OCI-LY7 (cell line): ENCODE measurements around the gene FCER1G. TPM values are rescaled to one million over a fixed set of nuclear protein-coding genes. Genes with fewer than 3 reads are reported as not detected.
A peak's percentile ranks its signal among the peaks of the same experiment; 100 is the strongest.

Experiments
- BruUV-seq: library from RNA; stranded (reverse); fragments of 400-500 nt; replicated peaks from 2 replicates; lab custom pipeline; 2021; lab: Mats Ljungman, UMichigan
- CTCF ChIA-PET: fragments of 300-600 bp; sonication (Branson Sonifier 250); formaldehyde crosslinking; loops from one replicate; lab custom pipeline; 2022; ENCODE audit warnings: antibody characterized with exemption; ENCODE audit not compliant: unreplicated experiment; lab: Charles Lee
- POLR2A ChIA-PET: fragments of 300-600 bp; sonication (Branson Sonifier 250); formaldehyde crosslinking; loops from one replicate; lab custom pipeline; 2022; ENCODE audit warnings: antibody characterized with exemption; lab: Charles Lee
- DNase-seq: peaks from one replicate; pipeline ENCODE4 v3.0.0-alpha.2; 2015; ENCODE audit warnings: low spot score
- H2AFZ ChIP-seq: fragments of 200-600 bp; sonication (generic), shearing (Covaris generic); 2 replicates; pipeline ENCODE4 v1.6.1; 2014; ENCODE audit warnings: mild to moderate bottlenecking, antibody characterized with exemption, low read length, moderate library complexity
- H3K27ac ChIP-seq: fragments of 200-600 bp; sonication (generic); 2 replicates; pipeline ENCODE4 v1.5.1; 2014; ENCODE audit warnings: mixed run types, low read depth, mild to moderate bottlenecking, moderate library complexity, low read length, inconsistent platforms; ENCODE audit not compliant: poor library complexity, severe bottlenecking
- H3K36me3 ChIP-seq: fragments of 200-600 bp; sonication (generic); 2 replicates; pipeline ENCODE4 v1.6.1; 2014; ENCODE audit warnings: mild to moderate bottlenecking, antibody characterized with exemption, low read length, moderate library complexity, mixed read lengths; ENCODE audit not compliant: insufficient read depth
- H3K4me1 ChIP-seq: fragments of 200-600 bp; sonication (generic); 2 replicates; pipeline ENCODE4 v1.5.1; 2014; ENCODE audit warnings: mild to moderate bottlenecking, low read length; ENCODE audit not compliant: insufficient read depth, poor library complexity, severe bottlenecking
- H3K4me2 ChIP-seq: fragments of 200-600 bp; sonication (generic); 2 replicates; pipeline ENCODE4 v1.6.1; 2014; ENCODE audit warnings: mild to moderate bottlenecking, low read length
- H3K4me3 ChIP-seq: fragments of 200-600 bp; sonication (generic); 2 replicates; pipeline ENCODE4 v1.5.1; 2014; ENCODE audit warnings: mild to moderate bottlenecking, low read depth, low read length; ENCODE audit not compliant: poor library complexity, severe bottlenecking
- H3K79me2 ChIP-seq: fragments of 200-600 bp; sonication (generic); 2 replicates; pipeline ENCODE4 v1.6.1; 2016; ENCODE audit warnings: low read depth, mild to moderate bottlenecking, low read length, moderate library complexity, mixed read lengths; ENCODE audit not compliant: insufficient read depth
- H3K9me2 ChIP-seq: fragments of 200-600 bp; sonication (generic); 2 replicates; pipeline ENCODE4 v1.6.1; 2016; ENCODE audit warnings: mild to moderate bottlenecking, low read length, mixed read lengths; ENCODE audit not compliant: insufficient read depth
- H3K9me3 ChIP-seq: fragments of 200-600 bp; sonication (generic); 2 replicates; pipeline ENCODE4 v1.6.1; 2014; ENCODE audit warnings: mild to moderate bottlenecking, mixed run types, low read length, mixed read lengths
- H4K20me1 ChIP-seq: fragments of 200-600 bp; sonication (generic); 2 replicates; pipeline ENCODE4 v1.6.1; 2014; ENCODE audit warnings: mild to moderate bottlenecking, antibody characterized with exemption, low read length, moderate library complexity, mixed read lengths; ENCODE audit not compliant: insufficient read depth
- CTCF ChIP-seq: fragments of 200-600 bp; sonication (generic); conservative IDR thresholded peaks from 2 replicates; pipeline ENCODE4 v1.5.1; 2014; ENCODE audit warnings: mild to moderate bottlenecking, antibody characterized with exemption, low read length, moderate library complexity, mixed read lengths
- EZH2phosphoT487 ChIP-seq: fragments of 200-600 bp; sonication (generic); IDR thresholded peaks from 2 replicates; pipeline ENCODE4 v1.6.1; 2018; ENCODE audit warnings: low read depth, borderline replicate concordance, mild to moderate bottlenecking, mixed run types, antibody characterized with exemption, low read length, moderate library complexity, mixed read lengths
- intact Hi-C: fragments of 100-400 bp; cut with micrococcal nuclease; formaldehyde crosslinking; loops from one replicate; pipeline ENCODE4 v1.10.0; 2022; ENCODE audit not compliant: unreplicated experiment
- total RNA-seq, 2 experiments: library from RNA; depleted of rRNA in 1 of 2; stranded (reverse); fragments of >200 nt in 1 of 2; shearing (Covaris generic) in 1 of 2; gene quantifications; 2 replicates each; pipeline ENCODE4 v1.2.3, GENCODE V29; 2014 to 2022

FCER1G gene
- total RNA-seq, 2 experiments from 2014 or later, result 0.88 to 3.2 TPM

DNA sequence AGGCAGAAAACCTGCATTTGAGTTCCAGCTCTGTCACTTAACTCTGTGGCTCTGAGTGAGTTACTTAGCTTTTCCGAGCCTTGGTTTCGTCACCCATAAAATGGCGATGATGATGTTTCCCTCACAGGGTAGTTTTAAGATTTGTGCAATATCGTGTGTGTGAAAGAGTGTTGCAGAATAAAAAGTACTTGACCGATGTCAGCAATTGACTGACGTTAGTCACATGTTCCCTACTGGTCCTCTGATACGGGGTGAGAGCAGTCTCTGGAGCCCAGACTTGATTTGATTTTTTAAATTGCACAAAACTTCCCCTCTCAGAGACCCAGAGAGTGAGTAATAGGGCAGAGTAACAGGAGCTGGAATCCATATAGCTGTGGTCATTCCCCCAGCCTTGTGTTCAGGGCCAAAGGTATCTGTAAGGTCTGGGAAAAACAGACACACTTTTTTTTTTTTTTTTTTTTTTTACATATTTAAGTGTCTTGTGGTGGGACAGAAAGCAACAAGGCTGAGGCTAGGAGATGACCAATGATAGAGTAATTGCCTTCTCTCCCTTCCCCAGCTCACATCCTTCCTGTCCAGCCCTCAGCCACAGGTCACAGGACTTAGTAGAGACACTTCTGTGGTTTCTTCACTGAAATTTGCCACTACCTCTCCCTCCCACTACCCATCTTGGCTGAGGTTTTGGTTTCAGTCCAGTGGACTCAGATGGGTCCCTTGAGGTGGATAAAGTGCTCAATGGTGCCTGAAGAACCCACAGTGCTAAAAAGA is 2.0 kb downstream of the FCER1G start:
- no peaks in the 10 kb centered on the region for H3K79me2 ChIP-seq
- H3K36me3 ChIP-seq, result peaks cover 24% of the 10 kb centered on the region
- TF ChIP-seq CTCF (no peak), EZH2phosphoT487 (no peak)
- peak overlapping the region; percentile 20 for H3K4me3 ChIP-seq
- peak overlapping the region; percentile 44 for H3K27ac ChIP-seq
- BruUV-seq, result no TSS peak
- no peaks in the 10 kb centered on the region for H4K20me1 ChIP-seq
- peak overlapping the region; percentile 56 for H3K4me2 ChIP-seq
- ChIA-PET POLR2A (interaction anchor here (1.0 to 4.4 kb wide), 7 partner anchors 8 to 85 kb away, joined by 3 to 22 read pairs (median 4); partner anchors contain the start of genes NDUFS2 and TOMM40L), CTCF (interaction anchor here (2.2 kb wide), 1 partner anchor 9 kb away, joined by 9 read pairs; the partner anchor contains the start of gene TOMM40L)
- peak overlapping the region; percentile 68; the same call in 1 of the 2 replicates for H2AFZ ChIP-seq
- no peaks in the 10 kb centered on the region for H3K9me2 ChIP-seq
- H3K4me1 ChIP-seq, result peaks cover 34% of the 10 kb centered on the region
- peak; percentile 80 for DNase-seq
- intact Hi-C loops, result no loop called here
- H3K9me3 ChIP-seq, result no peaks in the 10 kb centered on the region

DNA sequence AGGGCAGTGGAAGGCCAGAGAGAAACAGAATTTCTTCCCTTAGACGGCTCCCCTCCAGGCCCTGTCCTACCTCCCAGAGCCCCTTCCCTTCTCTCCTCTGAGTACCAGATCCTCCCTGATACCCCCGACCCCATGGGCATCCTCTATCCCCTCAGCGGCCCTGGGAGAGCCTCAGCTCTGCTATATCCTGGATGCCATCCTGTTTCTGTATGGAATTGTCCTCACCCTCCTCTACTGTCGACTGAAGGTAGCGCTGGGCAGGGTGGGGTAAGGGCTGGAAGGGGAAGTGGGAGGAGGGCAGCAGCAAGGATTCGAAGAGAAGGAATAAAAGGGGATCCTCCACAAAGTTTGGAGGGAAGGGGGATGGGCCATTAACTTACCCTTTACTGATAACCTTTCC is 2.7 kb downstream of the FCER1G start:
- peak overlapping the region; percentile 20 for H3K4me3 ChIP-seq
- H3K36me3 ChIP-seq, result peaks cover 18% of the 10 kb centered on the region
- TF ChIP-seq EZH2phosphoT487 (no peak), CTCF (no peak)
- peak overlapping the region; percentile 44 for H3K27ac ChIP-seq
- ChIA-PET POLR2A (interaction anchor here (1.0 to 4.4 kb wide), 5 partner anchors 8 to 84 kb away, joined by 3 to 22 read pairs (median 9); partner anchors contain the start of genes NDUFS2 and TOMM40L), CTCF (interaction anchor here (0.6 to 2.2 kb wide), 2 partner anchors 8 to 14 kb away, joined by 3 to 9 read pairs; partner anchors contain the start of gene TOMM40L)
- no peaks in the 10 kb centered on the region for H3K9me3 ChIP-seq
- H2AFZ ChIP-seq, result peak overlapping the region; percentile 68; the same call in 1 of the 2 replicates
- intact Hi-C loops, result no loop called here
- DNase-seq, result no peak
- H3K79me2 ChIP-seq, result no peaks in the 10 kb centered on the region
- no TSS peak for BruUV-seq
- peaks cover 34% of the 10 kb centered on the region for H3K4me1 ChIP-seq
- no peaks in the 10 kb centered on the region for H3K9me2 ChIP-seq
- peak overlapping the region; percentile 56 for H3K4me2 ChIP-seq
- no peaks in the 10 kb centered on the region for H4K20me1 ChIP-seq
